ENCODE results near the gene NMU. TPM values are rescaled to one million over a fixed set of nuclear protein-coding genes. Genes with fewer than 3 reads are reported as not detected.
"Not testable (repeated sequence)": the region's sequence is repeated elsewhere in the genome, so short reads cannot be mapped to it uniquely, and the experiment has no call there.

Gene NMU
- total RNA-seq, 2 donors from 2014 or later: not detected

- Histone ChIP-seq H3K9me3 (no peaks in the 10 kb centered on the region), H3K27me3 (peaks cover 0 to 12% of the 10 kb centered on the region in 2 donors), H3K4me3 (no peak overlapping the region), H3K27ac (no peak overlapping the region), H3K36me3 (replicated peaks in 1 of 2; ENCODE audit: insufficient read depth in 1 of 2, low read depth in 2 of 2) (no peaks in the 10 kb centered on the region), H3K4me1 (peaks cover 14% of the 10 kb centered on the region)
- DNase-seq (no peak), ATAC-seq (no peak)
- TF ChIP-seq CTCF (IDR thresholded peaks at IDR 0.05): no peak
- no peak for TF ChIP-seq POLR2A (IDR thresholded peaks at IDR 0.05)
- intact Hi-C loops (cut with DNase I): no loop called here
- WGBS, 2 donors: 37 to 50% methylated on average over 6 of the region's 6 CpGs
These were observed 2.2 kb downstream of the NMU start for GRCh38 chr4:55633903-55634302.

GRCh38 chr4:55625835-55626234, 10.3 kb downstream of the NMU start:
- no peaks in the 10 kb centered on the region for H3K4me1 ChIP-seq
- intact Hi-C loops (cut with DNase I): no loop called here
- no peak overlapping the region for H3K4me3 ChIP-seq
- H3K9me3 ChIP-seq: no peaks in the 10 kb centered on the region
- ATAC-seq (no peak), DNase-seq (no peak)
- no peak overlapping the region for H3K27ac ChIP-seq
- 39% methylated on average over 2 of the region's 2 CpGs for WGBS, 2 donors
- no peaks in the 10 kb centered on the region for H3K27me3 ChIP-seq
- H3K36me3 ChIP-seq (replicated peaks in 1 of 2; ENCODE audit: insufficient read depth in 1 of 2, low read depth in 2 of 2): no peaks in the 10 kb centered on the region
- TF ChIP-seq CTCF (IDR thresholded peaks at IDR 0.05) (no peak), POLR2A (IDR thresholded peaks at IDR 0.05) (no peak)

- H3K27ac ChIP-seq; DNase-seq; H3K9me3 ChIP-seq; ATAC-seq; H3K27me3 ChIP-seq; H3K36me3 ChIP-seq (replicated peaks in 1 of 2; ENCODE audit: insufficient read depth in 1 of 2, low read depth in 2 of 2); H3K4me3 ChIP-seq; H3K4me1 ChIP-seq; intact Hi-C loops (cut with DNase I): not testable (repeated sequence)
- 67% methylated on average over 1 of the region's 1 CpG; no CpG with 5 or more reads in 1 of the 2 donors for WGBS, 2 donors
These were observed 12.0 kb downstream of the NMU start for GRCh38 chr4:55624063-55624462.

GRCh38 chr4:55618546-55619143, 17.5 kb downstream of the NMU start:
- no peak for DNase-seq
- Histone ChIP-seq H3K27me3 (no peaks in the 10 kb centered on the region), H3K36me3 (replicated peaks in 1 of 2; ENCODE audit: insufficient read depth in 1 of 2, low read depth in 2 of 2) (no peaks in the 10 kb centered on the region), H3K27ac (no peak overlapping the region), H3K4me3 (no peak overlapping the region), H3K9me3 (no peaks in the 10 kb centered on the region), H3K4me1 (no peaks in the 10 kb centered on the region)
- no peak for ATAC-seq
- WGBS, 2 donors: 62 to 80% methylated on average over 1 of the region's 1 CpG
- TF ChIP-seq CTCF (IDR thresholded peaks at IDR 0.05) (no peak), POLR2A (IDR thresholded peaks at IDR 0.05) (no peak)
- intact Hi-C loops (cut with DNase I): no loop called here

- no peak overlapping the region for H3K27ac ChIP-seq
- no peak for DNase-seq
- TF ChIP-seq POLR2A (IDR thresholded peaks at IDR 0.05): no peak
- no peak for TF ChIP-seq CTCF (IDR thresholded peaks at IDR 0.05)
- no peaks in the 10 kb centered on the region for H3K4me1 ChIP-seq
- intact Hi-C loops (cut with DNase I): no loop called here
- no peaks in the 10 kb centered on the region for H3K9me3 ChIP-seq
- no peaks in the 10 kb centered on the region for H3K36me3 ChIP-seq (replicated peaks in 1 of 2; ENCODE audit: insufficient read depth in 1 of 2, low read depth in 2 of 2)
- H3K4me3 ChIP-seq: no peak overlapping the region
- H3K27me3 ChIP-seq: no peaks in the 10 kb centered on the region
- no peak for ATAC-seq
- 68 to 88% methylated on average over 1 of the region's 1 CpG for WGBS, 2 donors
These were observed 18.4 kb downstream of the NMU start for GRCh38 chr4:55617587-55618197.
